GM21619 (cell line): ENCODE data around the gene LIMCH1.

ENCODE experiments used
- ATAC-seq: cut with Tn5 transposase; IDR thresholded peaks from one replicate; pipeline ENCODE4 v1.9.1; 2021; ENCODE audit not compliant: unreplicated experiment

LIMCH1 gene

DNA sequence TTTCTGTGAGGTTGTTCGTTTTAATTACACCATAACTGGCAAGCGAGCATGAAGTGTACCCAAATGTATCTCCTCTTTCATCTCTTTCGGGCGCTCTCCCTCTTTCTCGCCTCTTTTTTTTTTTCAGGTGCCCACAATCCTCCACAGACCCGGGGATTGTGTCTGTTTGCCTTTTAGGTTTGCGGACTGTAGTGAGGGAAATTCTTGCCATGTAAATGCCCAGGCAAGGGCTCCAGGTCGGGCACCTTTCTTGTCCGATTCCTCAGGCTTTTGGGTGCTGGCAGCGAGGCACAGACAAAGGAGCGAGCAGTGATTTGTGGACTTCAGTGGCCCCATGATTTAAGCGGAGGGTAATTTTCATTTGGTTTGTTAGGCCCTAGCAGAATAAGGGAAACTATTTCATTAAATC lies 211.7 kb downstream of the LIMCH1 start:
- ATAC-seq: no peak
